Measurements from ENCODE around the gene CCDC126. TPM values are rescaled to one million over a fixed set of nuclear protein-coding genes. Genes with fewer than 3 reads are reported as not detected.

The CCDC126 gene
- total RNA-seq, 1 experiment from 2014 or later: 11.0 TPM

- intact Hi-C loops (cut with micrococcal nuclease; ENCODE audit: unreplicated experiment): no loop called here
- H3K27me3 Mint-ChIP-seq (ENCODE audit: unreplicated experiment): no peaks in the 10 kb centered on the region
- CTCF ChIA-PET: interaction anchor here (0.6 kb wide), 1 partner anchor 30 kb away, joined by 4 read pairs; no protein-coding TSS in a partner anchor
- H3K9me3 Mint-ChIP-seq (ENCODE audit: low read depth, unreplicated experiment): peaks cover 3% of the 10 kb centered on the region
- H3K27ac Mint-ChIP-seq (ENCODE audit: unreplicated experiment): no peak overlapping the region
- H3K4me3 Mint-ChIP-seq (ENCODE audit: low read depth, unreplicated experiment): no peak overlapping the region
- BruUV-seq (replicated peaks): no TSS peak
- no peak for DNase-seq
- H3K36me3 Mint-ChIP-seq (ENCODE audit: insufficient read depth, unreplicated experiment): peaks cover 18% of the 10 kb centered on the region
- H3K4me1 Mint-ChIP-seq (ENCODE audit: low read depth, unreplicated experiment): peaks cover 22% of the 10 kb centered on the region
- TF ChIP-seq, protein P1, sequence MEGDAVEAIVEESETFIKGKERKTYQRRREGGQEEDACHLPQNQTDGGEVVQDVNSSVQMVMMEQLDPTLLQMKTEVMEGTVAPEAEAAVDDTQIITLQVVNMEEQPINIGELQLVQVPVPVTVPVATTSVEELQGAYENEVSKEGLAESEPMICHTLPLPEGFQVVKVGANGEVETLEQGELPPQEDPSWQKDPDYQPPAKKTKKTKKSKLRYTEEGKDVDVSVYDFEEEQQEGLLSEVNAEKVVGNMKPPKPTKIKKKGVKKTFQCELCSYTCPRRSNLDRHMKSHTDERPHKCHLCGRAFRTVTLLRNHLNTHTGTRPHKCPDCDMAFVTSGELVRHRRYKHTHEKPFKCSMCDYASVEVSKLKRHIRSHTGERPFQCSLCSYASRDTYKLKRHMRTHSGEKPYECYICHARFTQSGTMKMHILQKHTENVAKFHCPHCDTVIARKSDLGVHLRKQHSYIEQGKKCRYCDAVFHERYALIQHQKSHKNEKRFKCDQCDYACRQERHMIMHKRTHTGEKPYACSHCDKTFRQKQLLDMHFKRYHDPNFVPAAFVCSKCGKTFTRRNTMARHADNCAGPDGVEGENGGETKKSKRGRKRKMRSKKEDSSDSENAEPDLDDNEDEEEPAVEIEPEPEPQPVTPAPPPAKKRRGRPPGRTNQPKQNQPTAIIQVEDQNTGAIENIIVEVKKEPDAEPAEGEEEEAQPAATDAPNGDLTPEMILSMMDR (IDR thresholded peaks at IDR 0.05; ENCODE audit: unreplicated experiment): no peak
Measured at GRCh38 chr7:23593706-23594105, 3.5 kb upstream of the CCDC126 start.

DNA sequence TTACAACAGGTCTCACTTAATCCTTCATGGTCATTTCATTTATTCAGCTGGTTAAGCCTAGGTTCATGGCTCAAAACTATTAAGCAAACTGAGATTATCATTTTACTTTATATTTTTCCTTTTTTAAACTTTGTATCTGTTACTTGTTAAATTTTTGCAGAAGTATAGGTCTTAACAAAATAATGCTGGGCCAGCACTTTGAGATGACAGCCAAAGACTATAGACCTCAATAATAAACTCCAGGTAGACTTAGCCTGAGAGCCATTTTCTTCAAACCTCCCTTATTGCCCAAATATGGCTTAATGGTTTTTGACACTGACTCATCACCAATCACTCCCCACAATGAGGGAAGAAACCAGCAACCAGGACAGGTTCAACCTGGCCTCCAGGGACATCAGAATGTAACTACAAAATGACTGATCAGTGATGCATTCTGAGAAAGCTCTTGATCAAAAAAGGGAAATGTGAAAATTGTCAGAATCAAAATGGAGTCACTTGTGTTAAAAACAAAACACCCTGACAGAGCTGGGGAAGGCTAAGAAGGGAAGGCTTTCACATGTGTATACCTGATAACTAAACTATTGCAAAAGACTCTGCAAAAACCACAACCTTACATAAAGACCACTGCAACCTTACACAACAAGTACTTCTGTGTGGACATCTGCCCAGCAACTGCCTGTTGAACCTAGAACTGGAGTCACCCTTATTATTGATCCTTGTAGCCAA lies 2.1 kb upstream of the CCDC126 start:
- no peak overlapping the region for H3K27ac Mint-ChIP-seq (ENCODE audit: unreplicated experiment)
- CTCF ChIA-PET: no interaction called here
- TF ChIP-seq, protein P1 (IDR thresholded peaks at IDR 0.05; ENCODE audit: unreplicated experiment): no peak
- peak; percentile 24 for DNase-seq
- H3K36me3 Mint-ChIP-seq (ENCODE audit: insufficient read depth, unreplicated experiment): peaks cover 18% of the 10 kb centered on the region
- intact Hi-C loops (cut with micrococcal nuclease; ENCODE audit: unreplicated experiment): loop anchor here (5.0 kb wide), 1 partner anchor 87 kb away; the partner anchor contains the start of gene FAM221A
- no TSS peak for BruUV-seq (replicated peaks)
- no peak overlapping the region for H3K4me3 Mint-ChIP-seq (ENCODE audit: low read depth, unreplicated experiment)
- peaks cover 3% of the 10 kb centered on the region for H3K9me3 Mint-ChIP-seq (ENCODE audit: low read depth, unreplicated experiment)
- H3K4me1 Mint-ChIP-seq (ENCODE audit: low read depth, unreplicated experiment): peaks cover 30% of the 10 kb centered on the region
- H3K27me3 Mint-ChIP-seq (ENCODE audit: unreplicated experiment): no peaks in the 10 kb centered on the region

GRCh38 chr7:23598296-23598695 lies 1.1 kb downstream of the CCDC126 start:
- Mint-ChIP-seq H3K27me3 (ENCODE audit: unreplicated experiment) (no peaks in the 10 kb centered on the region), H3K36me3 (ENCODE audit: insufficient read depth, unreplicated experiment) (peaks cover 18% of the 10 kb centered on the region), H3K4me3 (ENCODE audit: low read depth, unreplicated experiment) (peak overlapping the region; percentile 87), H3K27ac (ENCODE audit: unreplicated experiment) (peak overlapping the region; percentile 68), H3K4me1 (ENCODE audit: low read depth, unreplicated experiment) (peaks cover 30% of the 10 kb centered on the region), H3K9me3 (ENCODE audit: low read depth, unreplicated experiment) (peaks cover 3% of the 10 kb centered on the region)
- intact Hi-C loops (cut with micrococcal nuclease; ENCODE audit: unreplicated experiment): loop anchor here (5.0 kb wide), 1 partner anchor 84 kb away; the partner anchor contains the start of gene FAM221A
- CTCF ChIA-PET: interaction anchor here (0.7 to 2.2 kb wide), 5 partner anchors 30 to 1214 kb away, joined by 3 to 10 read pairs (median 3); no protein-coding TSS in a partner anchor
- no TSS peak for BruUV-seq (replicated peaks)
- TF ChIP-seq, protein P1 (IDR thresholded peaks at IDR 0.05; ENCODE audit: unreplicated experiment): no peak
- DNase-seq: no peak

DNA sequence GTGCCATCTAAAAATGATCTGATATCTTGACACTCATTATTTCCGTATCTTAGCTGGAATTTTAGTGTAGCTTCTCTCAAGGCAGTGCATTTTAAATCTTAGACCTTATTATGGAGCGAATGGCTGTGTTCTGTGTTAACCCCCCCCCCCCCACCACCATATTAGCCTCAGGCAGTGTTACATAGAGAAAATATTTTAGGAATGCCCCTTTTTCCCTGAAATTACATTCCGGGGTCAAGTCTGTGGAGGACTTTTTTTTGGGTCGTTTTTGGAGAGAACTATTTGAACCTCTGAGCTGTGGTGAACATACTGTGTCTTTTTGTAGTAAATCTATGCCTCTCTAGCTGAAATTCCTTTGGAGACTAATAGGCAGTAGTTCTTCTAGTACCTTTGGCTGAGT lies 3.1 kb downstream of the CCDC126 start:
- TF ChIP-seq, protein P1 (IDR thresholded peaks at IDR 0.05; ENCODE audit: unreplicated experiment): no peak
- CTCF ChIA-PET: no interaction called here
- peaks cover 34% of the 10 kb centered on the region for H3K4me1 Mint-ChIP-seq (ENCODE audit: low read depth, unreplicated experiment)
- H3K4me3 Mint-ChIP-seq (ENCODE audit: low read depth, unreplicated experiment): no peak overlapping the region
- no TSS peak for BruUV-seq (replicated peaks)
- H3K9me3 Mint-ChIP-seq (ENCODE audit: low read depth, unreplicated experiment): peaks cover 3% of the 10 kb centered on the region
- no peaks in the 10 kb centered on the region for H3K27me3 Mint-ChIP-seq (ENCODE audit: unreplicated experiment)
- intact Hi-C loops (cut with micrococcal nuclease; ENCODE audit: unreplicated experiment): no loop called here
- H3K27ac Mint-ChIP-seq (ENCODE audit: unreplicated experiment): no peak overlapping the region
- DNase-seq: no peak
- peaks cover 18% of the 10 kb centered on the region for H3K36me3 Mint-ChIP-seq (ENCODE audit: insufficient read depth, unreplicated experiment)
